Common myeloid progenitor, CD34-positive (primary cell): ENCODE results near the gene PARG.
"Not testable (repeated sequence)": the region's sequence is repeated elsewhere in the genome, so short reads cannot be mapped to it uniquely, and the experiment has no call there.

ENCODE experiments used
- CTCF ChIA-PET: fragments of 350-600 bp; sonication (Branson Sonifier 250); formaldehyde crosslinking; loops from one replicate; lab custom pipeline; 2021; ENCODE audit warnings: antibody characterized with exemption; lab: Charles Lee
- POLR2A ChIA-PET: fragments of 350-600 bp; sonication (Branson Sonifier 250); formaldehyde crosslinking; loops from one replicate; lab custom pipeline; 2021; ENCODE audit warnings: antibody characterized with exemption; lab: Charles Lee
- DNase-seq, 3 donors: peaks; one replicate each; pipeline versions ENCODE4 v3.0.0 to v3.0.0-alpha.2; 2013
- H3K27ac ChIP-seq, 2 experiments: 1 replicate in 1 of 2; 2 replicates in 1 of 2; pipeline ENCODE4 v1.7.0; 2013; ENCODE audit warnings: inconsistent platforms in 2 of 2, low read length in 2 of 2, mild to moderate bottlenecking in 2 of 2, low read depth in 1 of 2, moderate library complexity in 1 of 2; ENCODE audit not compliant: severe bottlenecking in 2 of 2, insufficient read depth in 1 of 2, poor library complexity in 1 of 2
- H3K27me3 ChIP-seq, 5 experiments: replicated peaks in 2 of 5; 1 replicate in 3 of 5; 2 replicates in 2 of 5; pipeline versions ENCODE4 v1.6.1 to v1.7.0; 2013; ENCODE audit warnings: low read length in 4 of 5, mild to moderate bottlenecking in 2 of 5, moderate library complexity in 2 of 5, inconsistent platforms in 1 of 5; ENCODE audit not compliant: insufficient read depth in 5 of 5, control insufficient read depth in 4 of 5
- H3K36me3 ChIP-seq, 4 experiments: 1 replicate in 2 of 4; 2 replicates in 2 of 4; pipeline versions ENCODE4 v1.6.1 to v1.7.0; 2013; ENCODE audit warnings: low read length in 3 of 4, control low read depth in 1 of 4, mild to moderate bottlenecking in 1 of 4; ENCODE audit not compliant: control insufficient read depth in 4 of 4, insufficient read depth in 4 of 4
- H3K4me1 ChIP-seq, 4 experiments: 1 replicate in 3 of 4; 2 replicates in 1 of 4; pipeline versions ENCODE4 v1.6.1 to v1.7.1; 2013; ENCODE audit warnings: low read length in 3 of 4, mild to moderate bottlenecking in 3 of 4, control low read depth in 1 of 4, inconsistent platforms in 1 of 4, moderate library complexity in 1 of 4; ENCODE audit not compliant: control insufficient read depth in 4 of 4, insufficient read depth in 4 of 4; ENCODE audit errors: control extremely low read depth in 1 of 4
- H3K4me3 ChIP-seq, 7 experiments: 1 replicate in 4 of 7; 2 replicates in 3 of 7; pipeline versions ENCODE4 v1.5.1 to v1.7.0; 2013; ENCODE audit warnings: mild to moderate bottlenecking in 7 of 7, low read length in 6 of 7, moderate library complexity in 6 of 7, inconsistent platforms in 2 of 7, low read depth in 2 of 7, control low read depth in 1 of 7; ENCODE audit not compliant: insufficient read depth in 4 of 7, control insufficient read depth in 1 of 7; ENCODE audit errors: extremely low read depth in 1 of 7
- H3K9me3 ChIP-seq, 5 experiments: 1 replicate in 4 of 5; 2 replicates in 1 of 5; pipeline versions ENCODE4 v1.6.1 to v1.7.1; 2013; ENCODE audit warnings: low read length in 4 of 5, mild to moderate bottlenecking in 2 of 5, inconsistent platforms in 1 of 5, low read depth in 1 of 5, moderate library complexity in 1 of 5; ENCODE audit not compliant: control insufficient read depth in 4 of 5, insufficient read depth in 2 of 5; ENCODE audit errors: control extremely low read depth in 1 of 5
- WGBS: methylation state at CpG from one replicate; pipeline ENCODE4 v1.1.5; 2013; ENCODE audit not compliant: insufficient coverage; 5-methylcytosine and 5-hydroxymethylcytosine counted together

PARG gene

GRCh38 chr10:49872740-49873139 is 69.1 kb downstream of the PARG start:
- DNase-seq, POLR2A ChIA-PET, H3K4me1 ChIP-seq, H3K36me3 ChIP-seq, CTCF ChIA-PET, H3K27me3 ChIP-seq, H3K9me3 ChIP-seq, H3K27ac ChIP-seq, H3K4me3 ChIP-seq: not testable (repeated sequence)
- WGBS = no CpG with 5 or more reads among the region's 3 CpGs

DNA sequence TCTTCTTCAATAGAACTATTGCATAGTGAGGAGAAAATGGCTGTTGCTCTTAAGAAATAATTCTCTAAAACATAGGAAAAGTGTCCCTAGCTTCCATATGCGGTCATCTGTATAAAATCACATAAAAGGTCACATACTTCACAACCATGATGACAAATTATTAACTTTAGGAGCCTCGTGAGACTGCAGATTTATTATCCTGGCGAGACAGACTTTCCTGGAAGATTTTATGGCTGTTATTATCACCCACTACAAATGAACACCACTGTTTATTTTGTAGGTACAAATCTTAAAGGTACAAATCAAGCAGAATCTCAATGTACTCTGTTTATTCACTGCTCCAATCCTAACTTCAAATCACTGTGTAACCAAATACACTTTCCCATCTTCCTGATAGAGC is 70.4 kb downstream of the PARG start:
- no CpG with 5 or more reads among the region's 3 CpGs for WGBS
- H3K4me3 ChIP-seq, H3K27me3 ChIP-seq, H3K4me1 ChIP-seq, CTCF ChIA-PET, DNase-seq, H3K36me3 ChIP-seq, POLR2A ChIA-PET, H3K9me3 ChIP-seq, H3K27ac ChIP-seq: not testable (repeated sequence)

GRCh38 chr10:49859933-49860332 is 81.9 kb downstream of the PARG start:
- WGBS = 100% methylated on average over 2 of the region's 5 CpGs
- H3K4me1 ChIP-seq, H3K9me3 ChIP-seq, CTCF ChIA-PET, DNase-seq, H3K4me3 ChIP-seq, POLR2A ChIA-PET, H3K36me3 ChIP-seq, H3K27me3 ChIP-seq, H3K27ac ChIP-seq: not testable (repeated sequence)

DNA sequence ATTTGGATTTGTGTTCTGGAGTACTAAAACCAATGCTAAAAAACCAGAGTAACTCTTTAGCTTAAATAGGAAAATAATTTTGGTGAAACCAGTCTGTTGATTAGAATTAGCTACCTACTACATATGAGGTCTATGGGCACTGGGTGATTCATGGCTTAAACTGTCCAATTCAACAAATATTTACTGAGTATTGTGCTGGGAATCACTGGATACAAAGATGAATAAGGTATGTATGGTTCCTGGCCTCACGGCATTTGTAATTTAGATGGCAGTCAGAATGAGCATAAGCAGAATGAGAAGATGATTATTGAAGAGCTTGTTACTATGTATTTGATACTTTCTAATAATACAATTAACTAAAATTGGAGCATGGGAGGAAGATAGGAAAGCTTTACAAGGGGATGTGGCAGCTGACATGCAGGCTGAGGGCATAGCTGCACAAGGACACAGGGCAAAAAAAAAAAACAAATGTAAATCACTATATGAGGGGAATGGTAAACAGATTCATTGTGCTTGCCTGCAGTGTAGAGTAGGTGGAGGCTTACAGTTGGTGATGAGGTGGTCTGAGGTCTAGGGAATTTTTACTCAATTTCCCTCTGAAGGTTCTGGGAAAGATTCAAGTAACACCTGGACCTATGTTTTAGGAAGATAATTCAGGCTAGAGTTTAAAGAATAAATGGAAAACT is 83.0 kb downstream of the PARG start:
- H3K27ac ChIP-seq, H3K9me3 ChIP-seq, POLR2A ChIA-PET, H3K4me1 ChIP-seq, H3K27me3 ChIP-seq, DNase-seq, H3K36me3 ChIP-seq, H3K4me3 ChIP-seq, CTCF ChIA-PET: not testable (repeated sequence)
- WGBS = no CpG with 5 or more reads among the region's 1 CpG

DNA sequence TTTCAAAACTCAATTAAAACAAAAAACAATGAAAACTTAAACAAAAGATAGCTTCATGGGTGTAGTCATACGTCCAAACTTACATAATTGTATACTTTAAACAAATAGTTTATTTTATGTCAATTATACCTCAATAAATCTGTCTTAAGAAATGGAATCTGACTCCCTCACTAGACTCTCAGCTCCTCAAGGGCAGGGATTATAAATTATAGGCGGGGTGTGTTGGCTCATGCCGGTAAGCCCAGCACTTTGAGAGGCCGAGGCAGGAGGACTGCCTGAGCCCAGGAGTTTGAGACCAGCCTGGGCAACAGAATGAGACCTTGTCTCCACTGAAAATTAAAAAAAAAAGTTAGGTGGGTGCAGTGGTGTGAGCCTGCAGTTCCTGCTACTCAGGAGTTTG is 92.3 kb downstream of the PARG start:
- H3K36me3 ChIP-seq, DNase-seq, CTCF ChIA-PET, H3K4me1 ChIP-seq, H3K4me3 ChIP-seq, H3K27me3 ChIP-seq, POLR2A ChIA-PET, H3K9me3 ChIP-seq, H3K27ac ChIP-seq: not testable (repeated sequence)
- no CpG with 5 or more reads among the region's 4 CpGs for WGBS

DNA sequence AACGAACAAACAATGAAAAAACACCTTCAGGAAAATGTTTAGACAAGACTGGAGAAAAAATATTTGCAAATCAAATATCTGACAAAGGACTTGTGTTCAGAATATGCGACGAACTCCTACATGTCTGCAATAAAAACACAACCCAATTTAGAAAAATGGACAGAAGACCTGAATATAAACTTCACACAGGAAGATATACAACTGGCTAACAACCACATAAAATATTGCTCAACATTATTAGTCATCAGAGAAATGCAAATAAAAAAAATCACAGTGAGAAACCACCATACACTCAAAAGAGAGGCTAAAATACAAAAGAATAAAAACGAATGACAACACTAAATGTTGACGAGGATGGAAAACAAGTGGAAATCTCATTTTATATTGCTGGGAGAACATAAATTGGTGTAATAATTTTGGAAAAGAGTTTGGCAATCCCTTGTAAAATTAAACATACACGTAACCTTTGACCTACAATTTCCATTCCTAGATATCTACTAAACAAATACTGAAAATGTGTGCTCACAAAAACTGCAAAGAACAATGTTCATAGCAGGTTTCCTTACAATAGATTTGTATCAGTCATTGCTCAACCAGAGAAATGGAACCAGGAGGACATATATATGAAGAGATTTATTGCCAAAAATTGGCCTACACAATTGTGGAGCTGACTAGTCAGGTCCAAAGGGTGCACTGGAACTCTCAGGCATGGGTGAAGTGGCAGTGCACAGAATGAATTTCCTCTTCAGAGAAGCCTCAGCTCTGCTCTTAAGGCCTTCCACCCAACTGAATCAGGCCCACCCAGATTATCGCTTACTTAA is 96.8 kb downstream of the PARG start:
- H3K27ac ChIP-seq = no peak overlapping the region
- DNase-seq = no peak
- POLR2A ChIA-PET = no interaction called here
- H3K4me3 ChIP-seq = no peak overlapping the region
- peaks cover 12 to 17% (median 14%) of the 10 kb centered on the region in 4 experiments for H3K36me3 ChIP-seq
- H3K4me1 ChIP-seq = no peaks in the 10 kb centered on the region
- H3K27me3 ChIP-seq = no peaks in the 10 kb centered on the region
- CTCF ChIA-PET = no interaction called here
- WGBS = no CpG with 5 or more reads among the region's 7 CpGs
- H3K9me3 ChIP-seq = no peaks in the 10 kb centered on the region

- DNase-seq, H3K9me3 ChIP-seq, POLR2A ChIA-PET, H3K27ac ChIP-seq, H3K27me3 ChIP-seq, H3K4me3 ChIP-seq, H3K4me1 ChIP-seq: not testable (repeated sequence)
- CTCF ChIA-PET = interaction anchor here (1.3 kb wide), 1 partner anchor 9 kb away, joined by 3 read pairs; no protein-coding TSS in a partner anchor
- peaks cover 14 to 23% (median 18%) of the 10 kb centered on the region in 4 experiments for H3K36me3 ChIP-seq
These were observed 99.5 kb downstream of the PARG start for GRCh38 chr10:49842333-49842628.
